Panc1 (cell line): Measurements from ENCODE around the gene MNT. TPM values are rescaled to one million over a fixed set of nuclear protein-coding genes. Genes with fewer than 3 reads are reported as not detected.
A peak's percentile ranks its signal among the peaks of the same experiment; 100 is the strongest.

ENCODE experiments used
- ATAC-seq: fragments of 200-7000 bp; cut with Tn5 transposase; 2 replicates; pipeline ENCODE4 v1.9.1; 2020; ENCODE audit warnings: mild to moderate bottlenecking, moderate library complexity
- BruUV-seq: library from RNA; stranded (reverse); fragments of 400-500 nt; replicated peaks from 2 replicates; lab custom pipeline; 2021; lab: Mats Ljungman, UMichigan
- CTCF ChIA-PET: fragments of 300-600 bp; sonication (Branson Sonifier 250); formaldehyde crosslinking; loops from one replicate; lab custom pipeline; 2022; ENCODE audit warnings: antibody characterized with exemption; lab: Charles Lee
- POLR2A ChIA-PET: fragments of 300-600 bp; sonication (Branson Sonifier 250); formaldehyde crosslinking; loops from one replicate; lab custom pipeline; 2022; ENCODE audit warnings: antibody characterized with exemption; lab: Charles Lee
- DNase-seq: peaks from one replicate; pipeline ENCODE4 v3.0.0-alpha.2; 2010; ENCODE audit warnings: low read depth, low spot score
- H3K27ac ChIP-seq: 2 replicates; pipeline ENCODE4 v1.5.1; 2011; ENCODE audit warnings: mild to moderate bottlenecking, low read length, inconsistent platforms
- H3K27me3 ChIP-seq: fragments of 200-500 bp; sonication (Bioruptor generic); 2 replicates; pipeline ENCODE4 v1.6.0; 2014; ENCODE audit warnings: low read length, inconsistent platforms; ENCODE audit not compliant: control insufficient read depth, insufficient read depth
- H3K36me3 ChIP-seq: fragments of 200-500 bp; sonication (Bioruptor generic); 2 replicates; pipeline ENCODE4 v1.5.1; 2014; ENCODE audit warnings: inconsistent platforms, mild to moderate bottlenecking, low read length, moderate library complexity; ENCODE audit not compliant: control insufficient read depth, insufficient read depth
- H3K4me1 ChIP-seq: 2 replicates; pipeline ENCODE4 v1.5.1; 2011; ENCODE audit warnings: inconsistent platforms, mild to moderate bottlenecking, low read length, moderate library complexity; ENCODE audit not compliant: control insufficient read depth, insufficient read depth
- H3K4me3 ChIP-seq, 2 experiments: 2 replicates each; pipeline ENCODE4 v1.5.1; 2011 to 2012; ENCODE audit warnings: low read depth in 2 of 2, low read length in 2 of 2, mild to moderate bottlenecking in 2 of 2, inconsistent platforms in 1 of 2, moderate library complexity in 1 of 2
- H3K9me3 ChIP-seq: fragments of 200-500 bp; sonication (Bioruptor generic); 2 replicates; pipeline ENCODE4 v1.5.1; 2014; ENCODE audit warnings: low read depth, mild to moderate bottlenecking, inconsistent platforms, low read length, moderate library complexity; ENCODE audit not compliant: control insufficient read depth, insufficient read depth
- in situ Hi-C: cut with HindIII; loops from 2 replicates; pipeline ENCODE4 v1.10.0; 2016; ENCODE audit warnings: low sequenced_read_pairs, low pct_unique_long_range_greater_than_20kb
- intact Hi-C: fragments of 100-400 bp; cut with micrococcal nuclease; formaldehyde crosslinking; loops from one replicate; pipeline ENCODE4 v1.10.0; 2022; ENCODE audit not compliant: unreplicated experiment
- total RNA-seq: library from RNA; stranded (reverse); gene quantifications from one replicate; pipeline ENCODE4 v1.2.1, GENCODE V29; 2021; ENCODE audit not compliant: unreplicated experiment
- TF ChIP-seq, protein P1 (sequence below): fragments of 450-650 bp; IDR thresholded peaks from 2 replicates; pipeline ENCODE4 v1.5.1; 2017; ENCODE audit warnings: mild to moderate bottlenecking

Gene MNT
- total RNA-seq, 1 experiment from 2014 or later, result 31.8 TPM

- Histone ChIP-seq H3K9me3 (no peaks in the 10 kb centered on the region), H3K4me1 (peaks cover 16% of the 10 kb centered on the region), H3K36me3 (peaks cover 37% of the 10 kb centered on the region), H3K27me3 (no peaks in the 10 kb centered on the region), H3K27ac (peak overlapping the region; percentile 97), H3K4me3 (peak overlapping the region; percentile 77 to 99)
- ATAC-seq, result no peak
- CTCF ChIA-PET, result no interaction called here
- no TSS peak for BruUV-seq
- in situ Hi-C loops (no loop called here), intact Hi-C loops (no loop called here)
- DNase-seq, result no peak
- TF ChIP-seq, protein P1, sequence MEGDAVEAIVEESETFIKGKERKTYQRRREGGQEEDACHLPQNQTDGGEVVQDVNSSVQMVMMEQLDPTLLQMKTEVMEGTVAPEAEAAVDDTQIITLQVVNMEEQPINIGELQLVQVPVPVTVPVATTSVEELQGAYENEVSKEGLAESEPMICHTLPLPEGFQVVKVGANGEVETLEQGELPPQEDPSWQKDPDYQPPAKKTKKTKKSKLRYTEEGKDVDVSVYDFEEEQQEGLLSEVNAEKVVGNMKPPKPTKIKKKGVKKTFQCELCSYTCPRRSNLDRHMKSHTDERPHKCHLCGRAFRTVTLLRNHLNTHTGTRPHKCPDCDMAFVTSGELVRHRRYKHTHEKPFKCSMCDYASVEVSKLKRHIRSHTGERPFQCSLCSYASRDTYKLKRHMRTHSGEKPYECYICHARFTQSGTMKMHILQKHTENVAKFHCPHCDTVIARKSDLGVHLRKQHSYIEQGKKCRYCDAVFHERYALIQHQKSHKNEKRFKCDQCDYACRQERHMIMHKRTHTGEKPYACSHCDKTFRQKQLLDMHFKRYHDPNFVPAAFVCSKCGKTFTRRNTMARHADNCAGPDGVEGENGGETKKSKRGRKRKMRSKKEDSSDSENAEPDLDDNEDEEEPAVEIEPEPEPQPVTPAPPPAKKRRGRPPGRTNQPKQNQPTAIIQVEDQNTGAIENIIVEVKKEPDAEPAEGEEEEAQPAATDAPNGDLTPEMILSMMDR, result no peak
- POLR2A ChIA-PET, result interaction anchor here (0.5 kb wide), 1 partner anchor 66 kb away, joined by 17 read pairs; no protein-coding TSS in a partner anchor
These were observed 65.1 kb downstream of the MNT start for GRCh38 chr17:2335726-2336214.

Other genes starting within 250 kb of the MNT start
- 17.8 TPM for gene SMG6, start 97.3 kb downstream of the MNT start, total RNA-seq
- gene SRR, start 97.1 kb downstream of the MNT start, total RNA-seq, result 11.8 TPM
- 44.7 TPM for gene TSR1, start 64.6 kb downstream of the MNT start, total RNA-seq
- gene SGSM2, start 63.6 kb downstream of the MNT start, total RNA-seq, result 49.0 TPM
- 34.7 TPM for gene METTL16, start 110.8 kb upstream of the MNT start, total RNA-seq
- gene PAFAH1B1, start 192.6 kb upstream of the MNT start, total RNA-seq, result 120 TPM